GM23338 (cell line): ENCODE measurements around the gene NHLRC4. TPM values are rescaled to one million over a fixed set of nuclear protein-coding genes. Genes with fewer than 3 reads are reported as not detected.

Experiments used
- ATAC-seq: fragments of 200-7000 bp; cut with Tn5 transposase; 3 replicates; pipeline ENCODE4 v1.9.1; 2020
- DNase-seq: peaks from one replicate; pipeline ENCODE4 v3.0.0-alpha.2; 2015; ENCODE audit warnings: low spot score
- H2AFZ ChIP-seq: fragments of 200-600 bp; sonication (generic); 2 replicates; pipeline ENCODE4 v1.8.0; 2016; ENCODE audit warnings: antibody characterized with exemption, mild to moderate bottlenecking, moderate library complexity
- H3F3A ChIP-seq: fragments of 200-600 bp; sonication (generic); replicated peaks from 2 replicates; pipeline ENCODE4 v1.8.0; 2017; ENCODE audit warnings: antibody characterized with exemption, mixed run types, low read depth
- H3K27ac ChIP-seq: fragments of 200-600 bp; sonication (generic); 2 replicates; pipeline ENCODE4 v1.6.1; 2016; ENCODE audit warnings: low read depth
- H3K27me3 ChIP-seq: fragments of 200-600 bp; sonication (generic); 2 replicates; pipeline ENCODE4 v1.8.0; 2016; ENCODE audit warnings: mild to moderate bottlenecking, mixed run types, moderate library complexity; ENCODE audit not compliant: insufficient read depth
- H3K36me3 ChIP-seq: fragments of 200-600 bp; sonication (generic); 2 replicates; pipeline ENCODE4 v1.8.0; 2016; ENCODE audit warnings: mild to moderate bottlenecking; ENCODE audit not compliant: insufficient read depth
- H3K4me1 ChIP-seq: fragments of 200-600 bp; sonication (generic); 2 replicates; pipeline ENCODE4 v1.8.0; 2016; ENCODE audit warnings: mild to moderate bottlenecking, moderate library complexity; ENCODE audit not compliant: insufficient read depth
- H3K4me2 ChIP-seq: fragments of 200-600 bp; sonication (generic); 2 replicates; pipeline ENCODE4 v1.7.1; 2017; ENCODE audit warnings: mixed run types
- H3K4me3 ChIP-seq: fragments of 200-600 bp; sonication (generic); 2 replicates; pipeline ENCODE4 v1.6.1; 2016; ENCODE audit warnings: mixed run types
- H3K79me2 ChIP-seq: fragments of 200-600 bp; sonication (generic); replicated peaks from 2 replicates; pipeline ENCODE4 v1.8.0; 2017; ENCODE audit warnings: mild to moderate bottlenecking; ENCODE audit not compliant: insufficient read depth
- H3K9me2 ChIP-seq: fragments of 200-600 bp; sonication (generic); 2 replicates; pipeline ENCODE4 v1.8.0; 2017; ENCODE audit not compliant: insufficient read depth
- H4K20me1 ChIP-seq: fragments of 200-600 bp; sonication (generic); replicated peaks from 2 replicates; pipeline ENCODE4 v1.8.0; 2017; ENCODE audit warnings: mild to moderate bottlenecking; ENCODE audit not compliant: insufficient read depth
- H3K27ac Mint-ChIP-seq: 2 replicates; pipeline ENCODE4 v1.8.0; 2020; ENCODE audit warnings: inconsistent platforms, mild to moderate bottlenecking, moderate library complexity, mixed read lengths
- H3K27me3 Mint-ChIP-seq: 3 replicates; pipeline ENCODE4 v1.8.0; 2022; ENCODE audit warnings: low read depth, mild to moderate bottlenecking, moderate library complexity, mixed read lengths, inconsistent platforms; ENCODE audit not compliant: insufficient read depth, poor library complexity
- H3K36me3 Mint-ChIP-seq: 3 replicates; pipeline ENCODE4 v1.8.0; 2021; ENCODE audit warnings: low read depth, mild to moderate bottlenecking, inconsistent platforms, moderate library complexity, mixed read lengths
- H3K4me1 Mint-ChIP-seq: 3 replicates; pipeline ENCODE4 v1.8.0; 2020; ENCODE audit warnings: mild to moderate bottlenecking, inconsistent platforms, mixed read lengths
- H3K4me3 Mint-ChIP-seq: 3 replicates; pipeline ENCODE4 v1.8.0; 2021; ENCODE audit warnings: moderate library complexity, mild to moderate bottlenecking, inconsistent platforms, mixed read lengths
- H3K9me3 Mint-ChIP-seq: 3 replicates; pipeline ENCODE4 v1.8.0; 2020; ENCODE audit warnings: moderate library complexity, mild to moderate bottlenecking, inconsistent platforms, mixed read lengths
- CTCF ChIP-seq, 2 experiments: fragments of 200-600 bp in 1 of 2; sonication (generic) in 1 of 2; conservative IDR thresholded peaks; 2 replicates each; pipeline versions ENCODE4 v1.5.1 to v1.6.1; 2016 to 2017; ENCODE audit warnings: antibody characterized with exemption in 2 of 2, low read depth in 2 of 2, mild to moderate bottlenecking in 2 of 2, moderate library complexity in 1 of 2
- ETS1 ChIP-seq: IDR thresholded peaks from 2 replicates; pipeline ENCODE4 v1.6.1; 2016; ENCODE audit warnings: antibody characterized with exemption
- EZH2 ChIP-seq: fragments of 200-600 bp; sonication (generic); IDR thresholded peaks from one replicate; pipeline ENCODE4 v1.8.0; 2017; ENCODE audit warnings: antibody characterized with exemption, mild to moderate bottlenecking, low read depth; ENCODE audit not compliant: unreplicated experiment
- EZH2phosphoT487 ChIP-seq: fragments of 200-600 bp; sonication (generic); IDR thresholded peaks from one replicate; pipeline ENCODE4 v1.8.1; 2018; ENCODE audit warnings: antibody characterized with exemption; ENCODE audit not compliant: unreplicated experiment
- JUNB ChIP-seq: IDR thresholded peaks from one replicate; pipeline ENCODE4 v1.6.1; 2016; ENCODE audit warnings: antibody characterized with exemption; ENCODE audit not compliant: unreplicated experiment
- POLR2AphosphoS5 ChIP-seq: IDR thresholded peaks from 2 replicates; pipeline ENCODE4 v1.6.1; 2016; ENCODE audit warnings: antibody characterized with exemption, low read depth
- STAT1 ChIP-seq: IDR thresholded peaks from one replicate; pipeline ENCODE4 v1.6.1; 2016; ENCODE audit warnings: antibody characterized with exemption; ENCODE audit not compliant: unreplicated experiment
- ZNF114 ChIP-seq: fragments of 250-450 bp; sonication (Bioruptor Pico); IDR thresholded peaks from 2 replicates; pipeline ENCODE4 v1.5.0; 2020; ENCODE audit warnings: mild to moderate bottlenecking, moderate library complexity
- ZNF331 ChIP-seq: fragments of 250-450 bp; sonication (Bioruptor Pico); IDR thresholded peaks from 2 replicates; pipeline ENCODE4 v1.5.0; 2020; ENCODE audit warnings: low read depth, mild to moderate bottlenecking, moderate library complexity
- polyA plus RNA-seq: library from polyadenylated mRNA; unstranded; fragments of >200 nt; fragmentation: Nextera tagmentation; extraction: Ambion mirVana; gene quantifications from 2 replicates; pipeline ENCODE4 v1.2.1, GENCODE V29; 2016
- total RNA-seq: library from RNA; depleted of rRNA; stranded (reverse); fragments of >200 nt; shearing (Covaris generic); gene quantifications from 2 replicates; pipeline ENCODE4 v1.2.3, GENCODE V29; 2014

Gene NHLRC4
- total and polyA plus RNA-seq, 2 experiments from 2014 or later: 0.47 to 0.80 TPM

GRCh38 chr16:598823-599739, 32.3 kb downstream of the NHLRC4 start:
- TF ChIP-seq STAT1 (no peak), JUNB (no peak)
- H3K27me3 ChIP-seq: no peaks in the 10 kb centered on the region
- DNase-seq (no peak), ATAC-seq (no peak)
- H3K4me1 Mint-ChIP-seq: no peaks in the 10 kb centered on the region; the same call in 2 of the 3 replicates
- no peaks in the 10 kb centered on the region; the same call in 1 of the 3 replicates for H3K9me3 Mint-ChIP-seq
- H3K36me3 Mint-ChIP-seq: peaks cover 16% of the 10 kb centered on the region
- H3K27ac ChIP-seq: no peak overlapping the region
- peaks cover 15% of the 10 kb centered on the region for H3K27me3 Mint-ChIP-seq
- H3K4me2 ChIP-seq: no peak overlapping the region
- H3K4me3 ChIP-seq: no peak overlapping the region
- peaks cover 44% of the 10 kb centered on the region for H3K79me2 ChIP-seq
- no peaks in the 10 kb centered on the region for H3K36me3 ChIP-seq
- peaks cover 6% of the 10 kb centered on the region; the same call in 1 of the 2 replicates for H4K20me1 ChIP-seq
- no peak overlapping the region for H3K27ac Mint-ChIP-seq
- H3K9me2 ChIP-seq: no peaks in the 10 kb centered on the region
- H3K4me1 ChIP-seq: no peaks in the 10 kb centered on the region
- H3K4me3 Mint-ChIP-seq: no peak overlapping the region
- H3F3A ChIP-seq: 0 out of 2 replicates have a peak, but pooled peaks cover 3% of the 10 kb centered on the region
- H2AFZ ChIP-seq: no peak overlapping the region

DNA sequence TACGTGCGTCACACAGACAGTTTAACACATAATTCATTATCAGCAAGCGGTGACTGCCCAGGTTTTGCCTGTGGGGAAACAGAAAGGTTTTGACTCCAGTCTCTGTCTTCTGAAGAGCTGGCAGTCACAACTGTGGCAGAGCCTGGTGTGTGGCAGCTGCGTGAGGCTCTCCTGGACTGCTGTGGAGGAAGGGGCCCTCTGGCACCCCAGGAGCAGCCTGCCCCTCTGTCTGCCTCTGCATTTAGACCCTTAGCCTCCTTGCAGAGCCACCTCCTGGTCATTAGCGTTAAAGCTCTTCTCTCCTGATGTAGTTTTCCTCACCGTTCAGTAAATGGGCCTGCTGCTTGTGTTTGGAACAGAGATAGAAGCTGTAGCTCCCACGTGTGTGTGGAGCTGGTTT, 34.0 kb downstream of the NHLRC4 start:
- no peak overlapping the region; the same call in 2 of the 3 replicates for H3K4me3 Mint-ChIP-seq
- no peaks in the 10 kb centered on the region for H3K27me3 ChIP-seq
- DNase-seq (peak; percentile 69), ATAC-seq (peak; percentile 98)
- no peak overlapping the region for H2AFZ ChIP-seq
- no peak overlapping the region for H3K4me3 ChIP-seq
- H3K4me2 ChIP-seq: no peak overlapping the region
- peaks cover 18% of the 10 kb centered on the region for H3K27me3 Mint-ChIP-seq
- no peaks in the 10 kb centered on the region for H3K36me3 ChIP-seq
- no peak overlapping the region for H3K27ac ChIP-seq
- TF ChIP-seq CTCF (conservative IDR thresholded peaks at IDR 0.05; ENCODE audit: low read depth in 2 of 2) (peak; percentile 46 to 68), ZNF331 (CRISPR knock-in tag) (no peak), EZH2 (no peak), JUNB (no peak), EZH2phosphoT487 (no peak), STAT1 (no peak)
- H4K20me1 ChIP-seq: no peaks in the 10 kb centered on the region; the same call in 1 of the 2 replicates
- no peaks in the 10 kb centered on the region for H3K9me2 ChIP-seq
- no peak overlapping the region for H3K27ac Mint-ChIP-seq
- H3K4me1 Mint-ChIP-seq: no peaks in the 10 kb centered on the region; the same call in 2 of the 3 replicates
- H3F3A ChIP-seq: 0 out of 2 replicates have a peak, but pooled peaks cover 3% of the 10 kb centered on the region
- no peaks in the 10 kb centered on the region for H3K4me1 ChIP-seq
- H3K36me3 Mint-ChIP-seq: peaks cover 30% of the 10 kb centered on the region
- peaks cover 15% of the 10 kb centered on the region for H3K9me3 Mint-ChIP-seq
- peaks cover 45% of the 10 kb centered on the region for H3K79me2 ChIP-seq

DNA sequence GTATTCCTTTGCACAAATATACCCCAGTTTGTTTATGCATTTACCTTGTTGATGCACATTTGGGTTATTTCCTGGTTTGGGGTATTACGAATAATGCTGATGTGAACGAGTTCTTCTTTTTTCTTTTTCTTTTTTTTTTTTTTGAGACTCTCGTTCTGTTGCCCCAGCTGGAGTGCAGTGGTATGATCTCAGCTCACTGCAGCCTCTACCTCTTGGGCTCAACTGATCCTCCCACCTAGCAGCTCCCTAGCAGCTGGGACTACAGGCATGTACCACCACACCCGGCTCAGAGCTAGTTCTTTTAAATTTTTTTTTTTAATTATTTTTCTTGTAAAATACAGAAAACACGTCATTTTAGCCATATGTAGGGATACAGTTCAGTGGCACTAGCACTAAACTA, 37.1 kb downstream of the NHLRC4 start:
- H3K79me2 ChIP-seq: peaks cover 38% of the 10 kb centered on the region
- no peak overlapping the region for H3K4me3 Mint-ChIP-seq
- H3F3A ChIP-seq: 0 out of 2 replicates have a peak, but pooled peaks cover 3% of the 10 kb centered on the region
- TF ChIP-seq ETS1 (no peak), CTCF (conservative IDR thresholded peaks at IDR 0.05; ENCODE audit: low read depth in 2 of 2) (no peak), POLR2AphosphoS5 (no peak), STAT1 (no peak), ZNF114 (no peak)
- no peaks in the 10 kb centered on the region; the same call in 1 of the 2 replicates for H4K20me1 ChIP-seq
- H3K4me3 ChIP-seq: no peak overlapping the region
- no peaks in the 10 kb centered on the region for H3K27me3 ChIP-seq
- H3K27ac Mint-ChIP-seq: no peak overlapping the region
- peaks cover 21% of the 10 kb centered on the region for H3K36me3 Mint-ChIP-seq
- H3K27ac ChIP-seq: no peak overlapping the region
- no peaks in the 10 kb centered on the region for H3K4me1 ChIP-seq
- DNase-seq (no peak), ATAC-seq (no peak)
- no peak overlapping the region for H3K4me2 ChIP-seq
- H2AFZ ChIP-seq: no peak overlapping the region
- peaks cover 5% of the 10 kb centered on the region for H3K4me1 Mint-ChIP-seq
- no peaks in the 10 kb centered on the region for H3K36me3 ChIP-seq
- H3K9me2 ChIP-seq: no peaks in the 10 kb centered on the region
- H3K9me3 Mint-ChIP-seq: peaks cover 18% of the 10 kb centered on the region
- H3K27me3 Mint-ChIP-seq: peaks cover 12% of the 10 kb centered on the region
